Activated CD4-positive, alpha-beta T cell treated with anti-CD3 and anti-CD28 coated beads, Interleukin-2, amount 50 U/mL, for 4 hours (primary cell): Measurements from ENCODE around the gene ITPKB.

ENCODE experiments used
- DNase-seq, 2 experiments: peaks; one replicate each; pipeline ENCODE4 v3.0.0-alpha.2; 2020

ITPKB gene

DNA sequence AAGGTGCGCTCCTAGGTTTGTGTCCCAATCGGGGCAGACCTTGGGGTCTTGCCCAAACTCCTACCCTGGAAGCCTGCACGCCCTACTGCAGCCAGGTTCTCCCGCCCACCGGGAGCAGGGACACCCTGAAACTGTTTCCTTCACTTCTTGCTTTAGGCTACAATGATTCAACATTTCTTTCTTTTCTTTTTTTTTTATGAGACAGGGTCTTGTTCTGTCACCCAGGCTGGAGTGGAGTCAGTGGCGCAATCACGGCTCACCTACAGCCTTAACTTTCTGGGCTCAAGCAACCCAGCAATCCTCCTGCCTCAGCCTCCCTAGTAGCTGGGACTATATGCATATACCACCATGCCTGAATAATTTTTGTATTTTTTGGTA, 75.8 kb downstream of the ITPKB start:
- DNase-seq, result no peak

DNA sequence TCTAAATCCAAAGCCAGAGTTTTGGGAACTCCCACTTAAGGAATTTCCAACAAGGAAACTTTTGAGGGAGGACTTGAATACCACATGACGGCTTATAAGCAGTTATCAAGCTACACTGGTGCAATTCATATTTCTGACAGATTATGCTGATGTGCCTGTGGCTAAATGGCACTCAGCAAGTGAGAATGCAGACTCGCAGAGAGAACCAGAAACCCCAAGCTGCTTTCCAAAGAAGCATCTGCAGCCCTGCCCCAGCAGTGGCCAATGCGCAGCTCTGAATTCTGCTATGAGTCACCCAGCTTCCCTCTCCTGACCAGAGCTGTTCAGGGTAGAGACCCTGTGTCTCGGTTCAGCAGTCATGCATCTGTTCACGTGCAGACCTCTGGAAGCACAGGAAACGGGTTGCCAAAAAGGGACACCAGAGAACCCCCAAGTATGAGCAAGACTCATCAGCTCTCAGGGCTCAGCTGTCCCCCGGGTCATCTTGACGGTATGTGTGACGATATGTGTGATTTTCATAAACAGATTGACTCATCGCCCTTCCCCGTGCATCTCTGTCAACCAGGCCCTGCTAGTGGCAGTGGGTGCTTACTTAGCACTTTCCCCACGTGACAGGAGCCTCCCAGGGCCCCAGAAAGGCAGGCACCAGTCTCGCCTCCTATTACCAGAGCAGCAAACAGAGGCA, 76.3 kb downstream of the ITPKB start:
- DNase-seq, result peak; percentile 78 to 81

DNA sequence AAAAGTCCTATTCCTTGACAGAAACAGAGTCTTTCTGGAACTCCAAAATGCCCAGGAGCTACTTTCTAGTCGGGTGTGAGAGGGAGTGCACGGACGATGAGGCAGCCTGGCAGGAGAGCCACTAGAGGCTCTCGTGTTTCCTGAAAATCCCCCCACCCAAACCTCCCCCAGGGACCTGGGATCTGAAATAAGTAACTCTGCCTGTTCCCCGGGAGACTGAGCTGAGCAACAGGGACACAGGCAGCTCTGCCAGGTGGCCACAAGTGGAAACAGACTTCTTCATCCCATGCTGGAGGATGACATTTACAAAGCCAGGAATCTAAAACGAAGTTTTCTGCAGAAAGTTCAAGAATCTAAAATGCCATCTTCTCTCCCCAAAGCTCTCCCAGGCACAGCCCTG, 77.1 kb downstream of the ITPKB start:
- DNase-seq, result no peak

DNA sequence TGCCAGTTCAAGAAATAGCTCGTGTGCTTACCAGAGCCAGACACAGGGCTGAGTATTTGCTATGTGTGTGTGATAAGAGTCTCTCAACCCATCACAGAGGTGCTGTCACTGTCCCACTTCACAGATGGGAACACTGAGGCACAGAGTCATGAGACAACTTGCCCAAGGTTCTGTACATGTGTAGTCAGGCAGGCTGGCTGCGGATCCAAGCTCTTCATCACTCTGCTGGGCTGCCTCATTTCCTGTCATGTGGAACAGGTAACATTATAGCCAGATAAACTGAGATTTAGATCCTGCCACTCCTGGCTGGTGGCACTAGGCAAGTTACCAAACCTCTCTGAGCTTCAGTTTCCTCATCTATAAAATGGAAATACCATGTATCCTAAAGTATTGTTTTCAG, 77.8 kb downstream of the ITPKB start:
- no peak for DNase-seq

DNA sequence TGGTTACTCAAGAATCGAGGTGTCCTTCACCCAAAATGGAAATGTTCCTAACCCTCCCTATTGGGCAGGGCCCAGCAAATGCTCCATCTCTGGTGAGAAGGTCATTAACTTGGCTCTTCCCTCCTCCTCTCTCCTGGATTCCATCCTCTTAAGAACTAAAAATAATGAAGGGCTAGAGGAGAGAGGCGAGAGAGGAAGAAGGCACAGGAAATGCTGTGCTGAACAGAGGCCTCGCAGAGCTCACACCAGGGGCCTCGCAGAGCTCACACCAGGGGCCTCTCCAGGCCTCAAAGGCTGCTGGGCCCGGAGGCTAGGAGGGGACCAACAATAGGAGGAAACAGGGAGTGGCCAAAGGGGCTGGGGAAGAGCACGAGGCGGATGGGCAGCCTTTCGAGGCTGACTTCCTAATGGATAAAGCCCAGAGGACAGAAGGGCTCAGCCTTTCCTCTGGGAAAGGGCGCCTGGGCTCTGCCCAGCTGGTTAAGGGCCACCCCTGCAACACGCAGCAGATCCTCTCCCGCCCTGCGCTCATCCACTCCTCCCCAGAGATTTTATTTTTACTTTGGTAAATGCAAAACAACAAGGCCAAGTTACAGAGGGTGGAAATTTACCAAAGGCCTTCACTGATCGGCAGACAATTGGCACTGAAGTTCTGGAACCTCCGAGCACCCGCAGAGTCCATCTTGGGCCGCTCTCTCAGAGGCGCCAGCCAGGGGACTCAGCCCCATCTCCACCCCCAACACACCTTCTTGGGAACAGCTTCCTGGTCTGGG, 78.5 kb downstream of the ITPKB start:
- no peak for DNase-seq

DNA sequence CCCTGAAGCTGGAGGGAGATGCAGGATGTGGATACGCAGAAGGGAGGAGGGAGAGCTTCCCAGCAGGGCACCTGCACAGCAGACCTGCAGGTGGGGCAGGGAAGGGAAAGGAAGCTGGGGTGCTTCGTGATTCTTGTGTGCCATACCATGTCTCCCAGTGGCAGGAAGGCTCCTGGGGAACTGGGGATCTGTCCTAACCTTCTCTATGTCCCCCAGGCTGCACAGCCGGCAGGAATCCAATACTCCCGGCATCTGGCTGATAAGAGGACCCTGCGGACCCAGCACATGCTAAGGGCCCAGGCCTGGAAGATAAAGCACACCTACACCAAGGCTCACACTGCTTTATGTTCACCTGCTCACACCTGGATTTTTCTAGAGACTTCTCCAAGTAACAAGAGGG, 79.4 kb downstream of the ITPKB start:
- DNase-seq, result no peak

DNA sequence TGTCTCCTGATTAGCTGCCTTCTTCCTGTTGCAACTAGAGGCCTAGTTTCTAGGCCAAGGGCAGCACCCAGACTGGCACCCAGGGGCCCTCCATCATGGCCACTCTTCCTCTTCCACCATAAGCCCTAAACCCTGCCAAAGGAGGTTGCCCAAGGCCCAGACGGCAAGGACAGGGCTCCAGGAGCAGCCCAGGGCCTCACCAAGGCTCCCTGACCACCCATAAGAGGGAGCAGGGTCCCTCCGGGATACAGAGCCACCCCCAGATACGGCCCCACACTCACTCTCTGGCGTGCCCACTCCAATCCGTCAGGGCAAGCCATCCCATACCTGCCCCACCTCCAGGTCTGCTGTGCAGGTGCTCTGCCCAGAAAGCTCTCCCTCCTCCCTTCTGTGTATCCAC, 79.9 kb downstream of the ITPKB start:
- DNase-seq, result no peak

DNA sequence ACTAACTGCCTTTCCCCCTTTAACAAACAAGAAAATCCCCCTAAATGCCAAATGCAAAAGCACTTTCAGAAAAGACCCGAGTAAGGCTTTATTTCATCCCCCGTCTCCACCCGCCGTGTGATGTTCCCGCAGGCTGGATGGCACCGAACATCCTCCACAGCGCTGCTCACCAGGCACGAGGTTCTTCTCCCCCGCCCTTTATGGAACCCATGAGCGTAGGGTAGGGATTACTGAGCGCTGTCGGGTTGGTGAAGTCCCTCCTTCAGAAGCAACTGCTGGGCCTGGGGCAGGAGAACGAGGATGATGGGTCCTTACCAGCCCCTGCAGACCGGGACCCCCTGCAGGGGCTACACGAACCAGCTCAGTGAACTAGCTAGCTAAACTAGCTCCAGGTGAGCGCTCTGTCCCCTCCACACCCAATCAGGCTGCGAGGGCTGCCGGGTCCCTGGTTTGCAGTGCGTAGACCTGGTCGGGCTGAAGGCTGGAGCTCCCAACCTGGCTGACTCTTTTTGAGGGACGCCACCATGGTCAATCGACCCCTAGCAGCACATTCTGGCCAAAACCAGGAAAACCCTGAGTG, 80.4 kb downstream of the ITPKB start:
- no peak for DNase-seq

DNA sequence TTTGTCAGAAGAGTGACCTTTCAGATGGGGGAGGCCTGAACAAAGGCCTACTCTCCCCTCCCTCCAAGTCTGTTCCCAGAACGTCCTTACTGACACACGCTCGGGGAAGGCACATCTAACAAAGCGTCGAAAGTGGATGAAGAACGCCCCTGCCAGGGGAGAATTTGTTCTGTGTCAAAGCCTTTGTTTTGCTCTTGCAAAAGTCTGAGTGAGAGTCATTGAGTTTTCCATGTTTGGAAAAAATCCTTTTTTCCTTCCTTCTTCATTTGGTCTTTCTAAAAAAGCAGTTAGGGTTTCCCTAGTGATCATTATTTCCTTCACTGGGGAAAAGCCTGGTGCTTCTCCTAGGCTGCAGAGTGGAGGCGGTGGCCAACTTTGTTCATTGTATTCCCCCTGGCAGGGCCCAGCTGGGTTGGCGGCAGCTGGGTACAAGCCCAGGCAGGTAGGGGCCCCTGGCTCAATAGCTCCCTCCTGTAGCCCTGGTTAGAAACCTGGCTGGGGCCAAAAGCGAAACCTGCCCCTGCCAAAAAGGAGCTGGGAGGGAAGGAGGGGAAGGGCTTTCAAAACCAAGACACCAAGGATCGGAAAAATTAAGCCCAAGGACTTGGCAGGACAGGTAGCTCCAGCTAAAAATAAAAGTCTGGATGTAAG, 81.1 kb downstream of the ITPKB start:
- DNase-seq, result no peak

DNA sequence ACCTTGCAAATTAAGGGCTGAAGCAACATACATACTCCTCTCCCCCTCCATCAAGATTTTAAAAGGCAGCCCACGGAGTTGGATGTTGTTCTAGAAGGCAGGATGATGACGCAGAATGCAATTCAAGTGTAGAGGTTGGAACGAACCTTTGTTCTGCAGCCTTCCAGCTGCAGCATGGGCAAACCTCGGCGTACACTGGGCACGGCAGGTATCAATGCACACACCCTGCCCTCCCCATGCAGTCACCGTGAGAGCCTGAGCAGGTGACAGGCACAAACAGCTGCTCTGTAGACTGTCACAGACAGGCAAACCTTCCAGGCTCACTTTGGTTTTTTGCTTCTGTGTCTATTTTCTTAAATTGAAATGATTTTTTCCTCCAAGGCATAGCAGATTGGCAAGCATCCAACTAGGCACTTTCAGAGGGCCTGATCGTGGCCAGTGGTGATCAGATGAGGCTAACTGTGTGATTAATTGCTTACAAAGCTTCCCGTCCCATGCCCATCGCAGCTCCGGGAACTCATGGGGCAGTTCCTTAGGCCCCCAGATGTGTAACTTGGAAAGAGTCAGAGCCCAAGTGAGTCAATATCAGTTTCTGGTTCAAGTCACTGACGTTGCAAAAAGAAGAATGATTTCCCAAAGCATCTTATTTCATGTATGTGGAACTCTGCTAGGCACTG, 82.3 kb downstream of the ITPKB start:
- no peak for DNase-seq

DNA sequence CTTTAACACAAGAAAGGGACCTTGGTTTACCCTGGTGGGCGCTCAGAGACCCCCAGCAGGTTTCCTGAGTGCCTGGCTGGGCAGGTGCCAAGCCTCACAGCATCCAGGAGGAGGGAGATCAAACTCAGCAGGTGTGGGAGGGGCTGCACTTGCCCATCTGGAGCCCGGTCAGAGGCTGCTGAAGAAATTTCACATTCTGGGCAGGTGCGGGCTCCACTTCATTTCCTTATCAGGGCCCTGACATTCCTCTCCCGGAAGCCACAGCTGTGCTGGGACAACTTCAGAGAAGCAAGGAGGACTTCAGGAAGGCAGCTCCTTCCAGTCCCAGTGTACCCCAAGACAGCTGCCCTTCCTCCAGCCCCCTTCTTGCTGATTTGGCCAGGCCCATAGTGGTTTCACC, 82.9 kb downstream of the ITPKB start:
- DNase-seq, result no peak

DNA sequence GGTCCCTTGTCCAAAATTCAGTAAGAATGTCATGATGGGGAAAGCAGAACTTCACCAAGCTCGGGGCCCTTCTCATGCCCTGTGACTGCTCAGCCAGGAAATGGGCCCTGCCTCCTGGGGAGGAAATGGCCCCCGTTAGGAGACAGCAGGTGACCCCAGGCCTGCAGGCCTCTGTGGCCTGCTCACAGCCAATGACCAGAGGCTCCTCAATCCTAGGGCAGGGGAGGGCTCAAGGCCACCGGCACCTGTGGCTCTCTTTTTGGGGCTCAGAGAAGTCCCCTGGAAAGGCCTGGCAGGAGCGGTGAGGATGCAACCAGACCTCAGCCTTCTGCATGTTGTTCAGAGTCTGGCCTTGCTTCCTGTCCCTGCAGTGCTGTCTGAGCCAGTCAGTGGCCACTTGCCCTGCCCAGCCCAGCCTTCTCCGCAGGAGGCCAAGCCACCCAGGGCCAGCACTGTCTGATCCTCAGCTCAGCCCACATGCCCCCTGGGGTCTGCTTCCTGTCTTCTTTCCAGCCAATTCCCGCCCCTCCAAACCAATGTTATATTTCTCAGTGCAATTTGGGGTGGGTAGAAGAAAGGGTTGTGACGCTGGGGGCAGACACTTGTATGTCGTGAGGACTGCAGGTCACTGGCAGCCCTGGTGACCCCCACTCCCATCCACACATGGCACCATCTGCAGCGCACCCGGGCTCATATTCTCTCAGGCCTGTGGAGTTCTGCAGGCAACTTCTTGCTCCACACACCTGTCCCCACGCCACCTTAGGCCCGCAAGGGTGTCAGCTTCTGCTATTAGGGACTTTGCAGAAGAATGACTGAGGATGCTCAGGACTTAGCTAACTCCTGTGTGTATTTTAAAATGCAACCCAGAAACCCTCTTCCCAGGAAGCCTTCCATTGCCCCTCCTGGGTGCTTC, 83.6 kb downstream of the ITPKB start:
- no peak for DNase-seq

DNA sequence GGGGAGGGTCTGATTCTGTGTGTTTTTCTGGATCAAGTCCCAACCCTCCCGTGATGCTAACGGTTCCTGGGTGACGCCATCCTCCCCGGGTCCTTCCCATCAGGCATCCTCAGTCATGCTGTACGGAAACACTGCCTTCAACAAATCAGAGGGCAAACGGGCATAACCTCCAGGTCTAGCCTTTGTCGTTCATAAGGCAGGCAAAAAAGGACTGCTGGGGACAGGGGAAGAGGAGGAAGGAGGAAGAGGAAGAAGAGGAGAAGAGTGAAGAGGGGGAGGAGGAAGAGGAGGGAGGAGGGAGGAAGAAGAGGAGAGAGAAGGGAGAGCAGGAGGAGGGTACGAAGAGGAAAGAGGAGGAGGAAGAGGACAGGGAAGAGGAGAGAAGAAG, 84.4 kb downstream of the ITPKB start:
- no peak for DNase-seq

DNA sequence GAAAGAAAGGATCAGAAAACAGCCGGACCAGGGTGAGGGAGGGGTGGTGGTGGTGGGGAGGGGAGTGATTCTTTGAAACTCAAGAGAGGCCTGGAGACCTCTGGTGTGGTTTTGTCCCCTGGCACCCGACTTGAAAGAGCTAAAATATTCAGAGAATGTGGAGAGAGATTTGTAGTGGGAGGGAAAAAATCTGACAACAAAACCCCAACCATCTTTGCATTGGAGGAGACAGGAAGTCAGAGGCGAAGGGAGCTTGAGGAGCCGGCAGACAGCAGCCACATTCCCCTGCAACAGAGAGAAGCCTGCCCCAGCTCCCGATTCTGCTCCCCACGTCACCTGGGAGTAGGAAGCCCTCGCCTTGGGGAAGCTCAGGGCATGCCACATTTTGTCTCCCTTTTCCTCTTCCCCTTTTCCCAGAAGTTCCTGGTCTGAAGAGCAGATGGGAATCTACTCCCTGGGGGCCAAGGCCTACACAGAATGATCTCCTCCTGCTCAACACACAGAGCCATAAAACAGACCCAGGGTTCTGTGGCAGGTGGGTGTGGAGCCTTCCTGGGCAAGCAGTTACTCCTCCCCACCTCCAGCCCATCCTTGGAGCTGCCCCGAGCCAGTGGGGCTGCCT, 84.9 kb downstream of the ITPKB start:
- DNase-seq, result no peak

DNA sequence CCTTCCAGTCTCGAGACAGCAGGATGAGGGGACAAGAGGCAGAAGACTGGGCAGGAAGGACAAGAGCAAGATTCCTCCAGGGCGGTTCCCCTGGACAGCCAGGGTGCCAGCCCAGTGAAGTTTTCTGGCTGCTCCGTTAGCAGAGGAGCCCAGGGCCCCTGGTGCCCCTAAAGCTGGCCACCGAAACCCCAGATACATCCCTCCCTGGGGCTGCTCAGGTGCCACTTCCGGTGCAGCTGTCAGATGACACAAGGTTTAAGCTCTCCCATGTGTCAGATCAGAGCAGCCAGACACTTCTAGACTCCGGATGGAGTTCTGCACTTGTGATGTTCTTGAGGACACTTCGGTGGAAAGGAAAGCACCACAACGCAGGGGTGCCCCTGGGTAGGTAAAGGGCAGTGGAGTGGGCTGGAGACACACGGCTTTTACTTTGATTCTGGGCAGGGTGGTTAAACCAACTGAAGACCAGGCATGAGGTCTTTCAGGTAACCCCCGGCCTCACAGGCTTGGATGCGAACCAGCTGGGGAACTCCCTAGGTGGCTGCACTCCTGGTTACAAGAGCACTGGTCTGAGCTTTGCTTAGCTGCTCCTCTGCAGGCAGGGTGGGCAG, 85.7 kb downstream of the ITPKB start:
- peak in 1 of 2 experiments; percentile 39 for DNase-seq

DNA sequence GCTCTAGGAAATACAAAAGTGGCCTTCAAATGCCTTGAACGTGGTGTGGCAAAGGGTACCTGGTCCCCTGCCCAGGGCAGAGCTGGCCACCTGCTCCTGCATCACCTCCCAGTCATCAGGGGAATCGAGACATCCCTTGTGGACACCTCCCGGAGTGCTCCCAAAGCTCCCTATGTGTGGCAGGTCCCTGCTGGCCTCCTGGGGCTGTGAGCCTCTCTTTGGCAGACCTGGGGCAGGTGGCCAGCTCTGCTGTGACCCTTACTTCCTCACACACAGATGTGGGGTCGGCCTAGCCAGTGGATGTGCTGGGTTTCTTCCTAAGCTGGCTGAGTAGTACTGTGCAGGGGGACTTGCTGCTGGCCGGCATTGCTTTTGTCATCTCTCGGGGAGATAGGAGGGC, 86.5 kb downstream of the ITPKB start:
- DNase-seq, result no peak

DNA sequence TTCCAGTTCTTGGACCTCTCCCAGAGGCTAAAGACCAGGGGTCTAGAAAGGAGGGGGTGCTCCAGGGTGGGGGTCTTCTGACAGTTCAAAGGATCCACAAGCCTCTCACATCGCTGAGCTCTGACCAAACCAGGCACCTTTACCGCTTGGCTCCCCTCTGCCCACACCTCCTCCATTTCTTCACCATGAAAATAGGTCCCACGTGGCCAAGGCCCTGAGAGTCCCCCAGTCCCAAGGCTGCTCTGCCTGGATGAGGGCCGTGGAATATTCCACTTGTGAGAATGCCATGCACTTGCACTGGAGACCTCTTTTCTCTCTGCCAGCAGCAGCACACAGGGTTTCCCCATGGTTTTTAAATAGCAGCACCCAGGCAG, 87.4 kb downstream of the ITPKB start:
- no peak for DNase-seq

DNA sequence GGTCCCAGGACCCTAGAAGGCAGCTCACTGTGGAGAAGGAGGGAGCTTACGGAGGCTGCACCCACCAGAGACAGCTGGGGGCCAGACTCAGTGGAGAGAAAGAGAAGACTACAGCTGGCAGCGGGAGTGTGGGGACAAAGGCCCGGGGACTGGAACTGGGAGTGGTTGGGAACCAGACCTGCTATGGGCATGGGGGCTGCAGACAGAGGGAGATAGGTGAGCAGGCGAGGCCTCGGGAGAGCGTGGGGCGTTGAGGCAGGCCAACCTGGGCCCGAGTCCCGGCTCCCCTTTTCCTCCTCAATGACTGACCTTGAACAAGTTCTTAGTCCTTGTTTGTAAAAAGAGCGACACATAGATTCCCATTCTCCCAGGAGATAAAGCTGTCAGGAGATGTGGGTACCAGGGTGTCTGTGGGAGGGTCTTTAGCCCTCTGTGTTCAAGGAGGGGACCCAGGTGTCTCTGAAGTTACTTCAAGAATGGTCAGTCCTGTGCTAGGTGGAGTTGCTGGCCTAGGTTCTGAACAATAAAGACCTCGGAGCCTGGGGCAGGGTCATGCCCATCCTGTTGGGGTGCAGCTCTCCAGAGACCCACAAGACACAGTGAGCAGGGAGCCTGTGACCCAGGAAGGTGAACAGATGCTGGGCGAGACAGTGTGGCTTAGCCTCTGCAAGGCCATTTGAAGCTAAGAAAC, 87.9 kb downstream of the ITPKB start:
- DNase-seq, result no peak

DNA sequence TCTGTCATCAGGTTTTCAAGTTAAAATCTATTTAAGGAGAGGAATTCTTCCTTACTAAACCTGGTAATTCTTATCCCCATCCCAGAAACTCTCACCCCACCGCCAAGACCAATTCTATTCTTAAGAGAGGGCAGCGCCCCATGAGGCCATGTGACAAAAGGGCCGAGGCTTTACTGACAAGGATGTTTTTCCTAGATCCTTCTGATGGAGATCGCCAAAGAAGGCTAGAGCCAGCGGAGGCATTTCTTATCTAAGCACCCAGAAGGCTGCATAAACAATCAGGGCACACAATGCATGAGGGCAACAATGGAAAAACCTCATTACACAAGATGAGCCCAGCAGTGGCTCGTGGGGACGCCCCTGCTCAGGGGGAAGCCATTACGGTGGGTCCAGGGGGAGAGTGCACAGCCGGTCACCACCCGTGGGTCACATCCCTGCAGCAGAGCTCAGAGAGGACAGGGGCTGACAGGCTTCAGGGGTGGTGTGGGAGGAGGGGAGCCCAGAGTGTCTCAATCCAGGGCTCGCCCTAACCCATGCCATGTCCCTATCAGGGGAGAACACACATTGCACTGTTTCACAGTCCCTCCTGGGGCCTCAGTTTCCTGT, 88.7 kb downstream of the ITPKB start:
- no peak for DNase-seq

DNA sequence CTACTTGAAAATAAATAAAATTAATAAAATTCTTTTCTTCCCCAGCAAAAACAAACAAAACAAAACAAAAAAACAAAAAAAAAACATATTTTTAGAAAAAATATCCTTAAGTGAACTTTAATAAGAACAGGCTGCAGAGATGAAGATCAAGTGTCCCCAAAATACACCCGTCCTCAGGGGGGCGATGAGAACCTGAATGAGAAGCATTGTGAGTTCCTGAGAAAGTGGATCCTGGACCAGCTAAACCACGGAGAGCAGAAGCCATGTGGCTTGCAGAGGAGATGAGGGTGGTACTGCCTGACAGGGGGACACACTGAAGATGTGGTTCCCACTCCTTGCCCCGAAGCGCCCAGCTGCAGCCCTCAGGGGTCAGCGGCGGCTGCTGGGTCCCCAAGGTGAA, 89.3 kb downstream of the ITPKB start:
- no peak for DNase-seq
